Heart right ventricle (tissue), 16 donors: ENCODE results near the gene EPN1. TPM values are rescaled to one million over a fixed set of nuclear protein-coding genes. Genes with fewer than 3 reads are reported as not detected.

Experiments
- ATAC-seq, 8 donors: fragments of 200-7000 bp; cut with Tn5 transposase; one replicate each; pipeline ENCODE4 v1.9.1; 2020; ENCODE audit warnings: mild to moderate bottlenecking in 8 of 8, moderate library complexity in 8 of 8, moderate number of reproducible peaks in 1 of 8
- DNase-seq, 2 donors: peaks; one replicate each; pipeline ENCODE4 v3.0.0-alpha.2; 2020
- H3K27ac ChIP-seq, 10 donors: fragments of 200-600 bp; sonication (generic) in 2 of 10; one replicate each; pipeline versions ENCODE4 v1.5.0 to v1.8.0; 2020 to 2022; ENCODE audit warnings: mild to moderate bottlenecking in 3 of 10
- H3K27me3 ChIP-seq, 7 donors: fragments of 200-600 bp; one replicate each; pipeline ENCODE4 v1.8.0; 2021 to 2022; ENCODE audit warnings: mild to moderate bottlenecking in 2 of 7
- H3K36me3 ChIP-seq, 9 donors: fragments of 200-600 bp; sonication (generic) in 1 of 9; one replicate each; pipeline versions ENCODE4 v1.5.0 to v1.8.0; 2020 to 2022; ENCODE audit warnings: mild to moderate bottlenecking in 2 of 9
- H3K4me1 ChIP-seq, 9 donors: fragments of 200-600 bp; sonication (generic) in 1 of 9; one replicate each; pipeline versions ENCODE4 v1.5.0 to v1.8.0; 2020 to 2022; ENCODE audit warnings: mild to moderate bottlenecking in 4 of 9
- H3K4me3 ChIP-seq, 10 donors: fragments of 200-600 bp; sonication (generic) in 2 of 10; one replicate each; pipeline versions ENCODE4 v1.5.0 to v1.8.0; 2020 to 2022; ENCODE audit warnings: mild to moderate bottlenecking in 7 of 10, moderate library complexity in 2 of 10
- H3K9me3 ChIP-seq, 11 donors: fragments of 200-600 bp in 10 of 11; sonication (generic) in 2 of 11; one replicate each; pipeline versions ENCODE4 v1.5.0 to v1.8.0; 2013 to 2022; ENCODE audit warnings: mild to moderate bottlenecking in 2 of 11, control low read depth in 1 of 11, moderate library complexity in 1 of 11
- CTCF ChIP-seq, 9 donors: fragments of 200-600 bp; sonication (generic) in 2 of 9; IDR thresholded peaks; one replicate each; pipeline versions ENCODE4 v1.5.0 to v1.8.0; 2021 to 2022; ENCODE audit warnings: antibody characterized with exemption in 9 of 9, mild to moderate bottlenecking in 5 of 9, moderate library complexity in 1 of 9
- WGBS, 2 donors: extraction: QIAGEN DNeasy Blood & Tissue Kit; methylation state at CpG; one replicate each; pipeline ENCODE4 v1.1.7; 2013; ENCODE audit warnings: inconsistent platforms in 1 of 2; 5-methylcytosine and 5-hydroxymethylcytosine counted together
- intact Hi-C, 10 donors: fragments of 100-400 bp; cut with DNase I; formaldehyde crosslinking; loops; one replicate each; pipeline versions ENCODE4 v1.11.1 to v1.14.2; 2022
- polyA plus RNA-seq, 2 donors: library from polyadenylated mRNA; stranded (reverse); fragments of 200-250 nt; gene quantifications; one replicate each; pipeline ENCODE4 v1.2.3, GENCODE V29; 2013
- total RNA-seq, 10 donors: library from RNA; stranded (reverse); fragmentation: NEBNext Ultra II Directional in 3 of 10; extraction: Animal tissue kit (Norgen Biotek cat#: 25700) in 3 of 10; gene quantifications; one replicate each; pipeline versions ENCODE4 v1.2.1 to v1.2.4, GENCODE V29; 2021 to 2023
- donor health status: Arrhythmogenic right ventricular cardiomyopathy.
- donor health status: ischemic (EF 13 %, LVEDD 7.1; RV severe dilation, severe dysfunction).
- donor health status: healthy with polysubstance abuse.
- donor health status: DM: no; HTN: yes; CAD: no.
- donor health status: DM: no; HTN: no; CAD: no.
- donor health status: ischemic (EF 25% LVEDD 6.9; RV normal size, moderate dysfunction).
- donor health status: ischemic (EF 25% LVEDD 5.7; RV mildly dilated, moderate dysfunction).
- donor health status: healthy.
- donor health status: DM: yes; HTN: yes; CAD: no.
- donor health status: Ischemic cardiomyopathy.
- donor health status: ischemic (EF 35%, LVEDD 5.7; RV mildly dilated, moderate dysfunction).
- donor health status: nonischemic (EF 11% LVEDD 7.7; RV severe dilation, severe dysfunction).
- donor health status: DM: yes; HTN: yes; CAD: no.
- donor health status: PGD.
- donor health status: ischemic (EF 29% LVEDD 5.4; RV normal size, mild dysfunction).
- donor health status: nonischemic (EF 23%, LVEDD 6.1; RV moderate dilation, normal function).

Gene EPN1
- total and polyA plus RNA-seq, 12 donors: 127 to 305 (median 138) TPM

DNA sequence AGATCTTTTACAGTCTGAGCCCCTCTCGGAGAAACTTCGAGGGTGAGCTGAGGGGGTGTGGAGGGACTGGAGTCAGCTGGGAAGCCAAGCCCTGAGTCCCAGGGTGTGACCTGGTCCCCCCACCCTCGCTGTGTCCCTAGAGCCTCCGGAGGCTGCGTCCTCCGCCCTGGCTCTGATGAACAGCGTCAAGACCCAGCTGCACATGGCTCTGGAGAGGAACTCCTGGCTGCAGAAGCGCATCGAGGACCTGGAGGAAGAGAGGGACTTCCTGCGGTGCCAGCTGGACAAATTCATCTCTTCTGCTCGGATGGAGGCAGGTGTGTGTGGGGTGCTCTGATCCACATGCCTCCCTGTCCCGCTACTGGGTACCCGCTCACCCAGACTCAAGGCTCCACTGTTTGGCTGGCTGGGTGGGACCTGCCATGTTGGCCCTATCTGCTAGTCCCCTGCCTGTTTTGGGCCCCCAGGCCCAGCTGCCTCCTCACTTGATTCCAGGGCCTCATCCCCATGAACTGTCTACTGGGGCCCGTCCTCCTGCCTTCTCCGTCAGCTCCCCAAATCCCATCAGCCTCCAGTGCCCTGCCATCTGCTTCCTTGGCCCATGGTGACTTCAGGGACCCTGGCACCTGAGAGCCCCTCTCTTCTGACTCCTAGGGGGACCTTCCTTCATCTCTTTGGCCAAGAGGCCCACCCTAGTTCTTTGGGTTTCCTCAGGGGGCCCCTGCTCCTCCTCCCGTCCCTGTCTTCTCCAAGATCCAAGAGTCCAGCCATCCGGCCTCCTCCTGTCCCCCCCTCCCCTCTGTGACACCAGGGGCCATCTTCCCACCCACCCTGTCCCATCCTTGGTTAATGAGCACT is 25.5 kb upstream of the EPN1 start:
- Histone ChIP-seq H3K4me1 (peaks cover 14 to 48% (median 35%) of the 10 kb centered on the region in 9 donors), H3K36me3 (peaks cover 0 to 32% (median 8%) of the 10 kb centered on the region in 9 donors), H3K27ac (peak overlapping the region in 8 of 10 donors; percentile 83 to 92 (median 90)), H3K4me3 (peak overlapping the region in 5 of 10 donors; percentile 77 to 92 (median 90)), H3K27me3 (no peaks in the 10 kb centered on the region), H3K9me3 (no peaks in the 10 kb centered on the region)
- TF ChIP-seq CTCF (IDR thresholded peaks at IDR 0.05): no peak
- intact Hi-C loops: no loop called here
- ATAC-seq (no peak), DNase-seq (no peak)
- WGBS, 2 donors: 77 to 82% methylated on average over 17 of the region's 17 CpGs

GRCh38 chr19:55650126-55650557 is 24.9 kb upstream of the EPN1 start:
- no peaks in the 10 kb centered on the region for H3K27me3 ChIP-seq
- DNase-seq (no peak), ATAC-seq (no peak)
- H3K9me3 ChIP-seq: no peaks in the 10 kb centered on the region
- H3K4me3 ChIP-seq: no peak overlapping the region
- H3K27ac ChIP-seq: no peak overlapping the region
- TF ChIP-seq CTCF (IDR thresholded peaks at IDR 0.05): no peak
- intact Hi-C loops: no loop called here
- 90 to 93% methylated on average over 4 of the region's 4 CpGs for WGBS, 2 donors
- peaks cover 0 to 26% (median 4%) of the 10 kb centered on the region in 9 donors for H3K36me3 ChIP-seq
- H3K4me1 ChIP-seq: peaks cover 14 to 42% (median 29%) of the 10 kb centered on the region in 9 donors

- Histone ChIP-seq H3K4me3 (no peak overlapping the region), H3K4me1 (peaks cover 14 to 42% (median 33%) of the 10 kb centered on the region in 9 donors), H3K36me3 (peaks cover 0 to 20% (median 0%) of the 10 kb centered on the region in 9 donors), H3K9me3 (no peaks in the 10 kb centered on the region), H3K27ac (no peak overlapping the region), H3K27me3 (no peaks in the 10 kb centered on the region)
- no peak for ATAC-seq
- WGBS, 2 donors: 90 to 91% methylated on average over 17 of the region's 17 CpGs
- no peak for TF ChIP-seq CTCF (IDR thresholded peaks at IDR 0.05)
- no peak for DNase-seq
- intact Hi-C loops: no loop called here
These were observed 24.3 kb upstream of the EPN1 start for GRCh38 chr19:55650602-55651230.

DNA sequence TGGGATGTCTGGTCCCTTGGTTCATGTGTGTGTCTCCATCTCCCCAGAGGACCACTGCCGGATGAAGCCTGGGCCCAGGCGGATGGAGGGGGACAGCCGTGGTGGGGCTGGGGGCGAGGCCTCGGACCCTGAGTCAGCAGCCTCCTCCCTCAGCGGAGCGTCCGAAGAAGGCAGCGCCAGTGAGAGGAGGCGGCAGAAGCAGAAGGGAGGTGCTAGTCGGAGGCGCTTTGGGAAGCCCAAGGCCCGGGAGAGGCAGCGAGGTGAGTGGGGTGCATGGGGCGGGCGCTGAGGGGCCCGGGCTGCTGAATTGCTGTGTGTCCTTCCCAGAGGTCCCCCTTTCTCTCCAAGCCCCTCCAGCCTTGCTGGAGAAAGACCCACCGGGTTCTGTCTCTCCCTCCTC is 23.8 kb upstream of the EPN1 start:
- TF ChIP-seq CTCF (IDR thresholded peaks at IDR 0.05): no peak
- Histone ChIP-seq H3K36me3 (peaks cover 0 to 18% (median 0%) of the 10 kb centered on the region in 9 donors), H3K27ac (no peak overlapping the region), H3K4me1 (peaks cover 18 to 47% (median 38%) of the 10 kb centered on the region in 9 donors), H3K27me3 (no peaks in the 10 kb centered on the region), H3K9me3 (no peaks in the 10 kb centered on the region), H3K4me3 (no peak overlapping the region)
- intact Hi-C loops: no loop called here
- no peak for ATAC-seq
- DNase-seq: no peak
- 82 to 88% methylated on average over 18 of the region's 18 CpGs for WGBS, 2 donors
